ACC112 (cell line): Measurements from ENCODE around the gene LHPP.
"Not testable (repeated sequence)": the region's sequence is repeated elsewhere in the genome, so short reads cannot be mapped to it uniquely, and the experiment has no call there.

Source experiments
- H2AFZ ChIP-seq: fragments of 200-600 bp; sonication (generic); one replicate; pipeline ENCODE4 v1.6.0; 2017; ENCODE audit warnings: antibody characterized with exemption, low read length; ENCODE audit not compliant: unreplicated experiment
- H3K27ac ChIP-seq: fragments of 200-600 bp; sonication (generic); 2 replicates; pipeline ENCODE4 v1.5.1; 2014; ENCODE audit warnings: low read depth, mild to moderate bottlenecking, antibody characterized with exemption, low read length, moderate library complexity
- H3K27me3 ChIP-seq: fragments of 200-600 bp; sonication (generic); 2 replicates; pipeline ENCODE4 v1.6.1; 2014; ENCODE audit warnings: mild to moderate bottlenecking, antibody characterized with exemption, low read length, moderate library complexity, mixed read lengths; ENCODE audit not compliant: insufficient read depth
- H3K36me3 ChIP-seq: fragments of 200-600 bp; sonication (generic); 2 replicates; pipeline ENCODE4 v1.6.1; 2016; ENCODE audit warnings: mild to moderate bottlenecking, antibody characterized with exemption, low read length, moderate library complexity, mixed read lengths; ENCODE audit not compliant: insufficient read depth
- H3K4me1 ChIP-seq: fragments of 200-600 bp; sonication (generic); one replicate; pipeline ENCODE4 v1.6.1; 2016; ENCODE audit warnings: low read length, mixed read lengths; ENCODE audit not compliant: insufficient read depth, unreplicated experiment, control insufficient read depth
- H3K4me3 ChIP-seq: fragments of 200-600 bp; sonication (generic); 2 replicates; pipeline ENCODE4 v1.5.1; 2014; ENCODE audit warnings: mild to moderate bottlenecking, low read depth, low read length
- H3K79me2 ChIP-seq: fragments of 200-600 bp; sonication (generic); one replicate; pipeline ENCODE4 v1.6.0; 2016; ENCODE audit warnings: low read length; ENCODE audit not compliant: control insufficient read depth, unreplicated experiment, insufficient read depth

LHPP gene

DNA sequence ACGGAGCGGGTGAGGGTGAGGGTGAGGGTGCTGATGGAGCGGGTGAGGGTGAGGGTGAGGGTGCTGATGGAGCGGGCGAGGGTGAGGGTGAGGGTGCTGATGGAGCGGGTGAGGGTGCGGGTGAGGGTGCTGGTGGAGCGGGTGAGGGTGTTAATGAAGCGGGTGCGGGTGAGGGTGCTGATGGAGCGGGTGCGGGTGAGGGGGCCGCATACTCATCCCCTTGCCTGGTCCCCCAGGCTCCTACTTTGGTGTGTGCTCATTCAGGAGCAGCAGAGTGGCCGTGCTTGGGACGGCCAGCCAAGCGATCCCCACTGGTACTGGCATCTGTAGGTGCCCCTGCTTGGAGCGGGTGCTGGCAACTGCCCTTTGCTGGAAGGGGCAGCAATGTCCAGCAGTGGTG lies 149.2 kb downstream of the LHPP start:
- not testable (repeated sequence) for H3K27ac ChIP-seq, H3K4me1 ChIP-seq, H3K79me2 ChIP-seq, H2AFZ ChIP-seq, H3K27me3 ChIP-seq, H3K4me3 ChIP-seq, H3K36me3 ChIP-seq

DNA sequence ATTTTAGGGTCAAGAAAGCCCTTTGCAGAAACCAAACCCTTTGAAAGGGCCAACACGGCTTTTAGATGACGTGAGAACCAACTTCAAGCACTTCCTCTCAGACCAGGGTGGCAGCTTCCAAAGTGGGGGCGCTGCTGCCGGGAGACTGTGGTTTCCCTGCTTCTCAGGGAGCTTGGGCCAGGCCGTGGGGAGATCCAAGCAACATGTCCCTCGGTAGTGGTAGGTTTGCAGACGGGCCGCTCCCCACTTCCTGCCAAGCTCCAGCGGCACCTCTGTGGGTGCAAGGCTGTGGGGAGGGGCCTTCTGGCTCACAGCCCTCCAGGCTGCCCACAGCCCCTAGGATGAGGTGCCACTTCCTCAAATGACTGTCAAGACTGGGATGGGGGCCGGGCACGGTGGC lies 150.1 kb downstream of the LHPP start:
- H3K27ac ChIP-seq = no peak overlapping the region
- H2AFZ ChIP-seq = no peak overlapping the region
- no peaks in the 10 kb centered on the region for H3K36me3 ChIP-seq
- no peaks in the 10 kb centered on the region for H3K79me2 ChIP-seq
- no peaks in the 10 kb centered on the region for H3K27me3 ChIP-seq
- H3K4me1 ChIP-seq = peaks cover 6% of the 10 kb centered on the region
- no peak overlapping the region for H3K4me3 ChIP-seq

GRCh38 chr10:124612611-124613498 lies 151.2 kb downstream of the LHPP start:
- Histone ChIP-seq H3K27me3 (no peaks in the 10 kb centered on the region), H3K4me1 (peaks cover 6% of the 10 kb centered on the region), H3K79me2 (no peaks in the 10 kb centered on the region), H3K36me3 (no peaks in the 10 kb centered on the region), H3K4me3 (no peak overlapping the region), H3K27ac (no peak overlapping the region), H2AFZ (no peak overlapping the region)

DNA sequence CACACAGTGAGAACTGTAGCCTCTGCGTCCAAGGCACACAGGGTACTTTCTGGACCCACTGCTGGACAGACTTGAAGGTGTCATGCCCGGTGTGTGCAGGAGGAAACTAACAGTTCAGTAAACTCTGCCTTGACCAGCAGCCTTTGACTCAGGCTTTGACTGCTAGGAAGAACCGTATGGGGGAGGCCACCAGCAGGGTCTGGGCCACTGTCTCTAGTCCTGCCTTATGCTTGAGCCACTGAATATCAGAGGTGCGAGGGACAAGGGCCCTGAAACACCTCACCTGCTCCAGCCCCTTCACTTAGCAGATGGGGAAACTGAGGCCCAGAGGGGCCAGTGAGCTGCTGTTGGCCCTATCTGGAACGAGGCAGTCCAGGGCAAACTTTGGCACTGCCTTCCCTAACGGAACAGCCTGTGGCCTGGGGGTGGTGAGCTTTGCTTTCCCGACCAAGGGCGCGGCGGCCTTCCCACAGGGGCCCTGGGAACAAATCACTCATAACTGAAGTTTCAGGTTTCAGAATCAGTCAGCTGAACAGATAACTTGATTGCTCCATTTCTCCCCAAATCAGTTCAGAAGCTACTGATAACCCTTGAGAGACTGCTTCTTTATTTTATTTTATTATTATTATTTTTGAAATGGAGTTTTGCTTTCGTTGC lies 152.5 kb downstream of the LHPP start:
- Histone ChIP-seq H3K79me2 (no peaks in the 10 kb centered on the region), H3K4me3 (no peak overlapping the region), H3K27ac (no peak overlapping the region), H3K4me1 (peaks cover 6% of the 10 kb centered on the region), H3K36me3 (no peaks in the 10 kb centered on the region), H2AFZ (no peak overlapping the region), H3K27me3 (no peaks in the 10 kb centered on the region)

DNA sequence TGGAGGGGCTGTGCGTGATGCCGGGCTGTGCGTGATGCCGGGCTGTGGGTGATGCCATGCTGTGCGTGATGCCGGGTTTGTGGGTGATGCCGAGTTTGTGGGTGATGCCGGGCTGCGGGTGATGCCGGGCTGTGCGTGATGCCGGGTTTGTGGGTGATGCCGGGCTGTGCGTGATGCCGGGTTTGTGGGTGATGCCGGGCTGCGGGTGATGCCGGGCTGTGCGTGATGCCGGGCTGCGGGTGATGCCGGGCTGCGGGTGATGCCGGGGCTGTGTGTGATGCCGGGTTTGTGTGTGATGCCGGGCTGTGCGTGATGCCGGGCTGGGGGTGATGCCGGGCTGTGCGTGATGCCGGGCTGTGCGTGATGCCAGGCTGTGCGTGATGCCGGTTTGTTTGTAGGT lies 153.6 kb downstream of the LHPP start:
- Histone ChIP-seq H3K27me3 (no peaks in the 10 kb centered on the region), H3K27ac (no peak overlapping the region)

GRCh38 chr10:124616040-124616835 lies 154.6 kb downstream of the LHPP start:
- H3K79me2 ChIP-seq = no peaks in the 10 kb centered on the region

More for the DNA sequence above, 153.6 kb downstream of the LHPP start:
- Histone ChIP-seq H3K4me1 (peaks cover 6% of the 10 kb centered on the region), H3K4me3 (no peak overlapping the region), H2AFZ (no peak overlapping the region), H3K36me3 (no peaks in the 10 kb centered on the region), H3K79me2 (no peaks in the 10 kb centered on the region)

DNA sequence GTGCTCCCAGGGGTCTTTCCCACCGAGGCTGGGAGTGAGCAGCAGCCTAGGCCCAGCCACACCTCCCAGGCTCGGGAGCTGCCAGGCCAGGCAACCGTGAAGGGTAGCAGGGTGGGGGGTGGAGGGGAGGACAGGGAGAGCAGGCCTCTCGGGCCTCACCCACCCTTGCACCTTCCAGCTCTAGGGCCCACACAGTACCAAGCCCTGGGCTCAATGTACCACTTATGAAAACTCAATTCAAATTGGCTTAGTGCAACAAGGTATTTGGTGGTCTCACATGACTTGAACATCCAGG lies 155.2 kb downstream of the LHPP start:
- Histone ChIP-seq H3K4me3 (no peak overlapping the region), H3K36me3 (no peaks in the 10 kb centered on the region), H3K27me3 (no peaks in the 10 kb centered on the region), H2AFZ (no peak overlapping the region), H3K4me1 (peaks cover 6% of the 10 kb centered on the region), H3K27ac (no peak overlapping the region), H3K79me2 (no peaks in the 10 kb centered on the region)

More at GRCh38 chr10:124616040-124616835, 154.6 kb downstream of the LHPP start:
- no peaks in the 10 kb centered on the region for H3K27me3 ChIP-seq
- peaks cover 6% of the 10 kb centered on the region for H3K4me1 ChIP-seq
- H2AFZ ChIP-seq = no peak overlapping the region
- H3K36me3 ChIP-seq = no peaks in the 10 kb centered on the region
- no peak overlapping the region for H3K27ac ChIP-seq
- H3K4me3 ChIP-seq = no peak overlapping the region

GRCh38 chr10:124618470-124619073 lies 156.9 kb downstream of the LHPP start:
- no peaks in the 10 kb centered on the region for H3K79me2 ChIP-seq
- H2AFZ ChIP-seq = no peak overlapping the region
- no peaks in the 10 kb centered on the region for H3K36me3 ChIP-seq
- H3K4me1 ChIP-seq = no peaks in the 10 kb centered on the region
- no peak overlapping the region for H3K4me3 ChIP-seq
- H3K27me3 ChIP-seq = no peaks in the 10 kb centered on the region
- H3K27ac ChIP-seq = no peak overlapping the region

- Histone ChIP-seq H3K27me3 (no peaks in the 10 kb centered on the region), H3K4me3 (no peak overlapping the region), H3K27ac (no peak overlapping the region), H3K4me1 (no peaks in the 10 kb centered on the region), H3K79me2 (no peaks in the 10 kb centered on the region), H3K36me3 (no peaks in the 10 kb centered on the region), H2AFZ (no peak overlapping the region)
Measured at GRCh38 chr10:124619195-124619594, 157.6 kb downstream of the LHPP start.

GRCh38 chr10:124619802-124620490 lies 158.3 kb downstream of the LHPP start:
- no peaks in the 10 kb centered on the region for H3K27me3 ChIP-seq
- H3K27ac ChIP-seq = no peak overlapping the region
- H3K36me3 ChIP-seq = no peaks in the 10 kb centered on the region
- H2AFZ ChIP-seq = no peak overlapping the region
- no peak overlapping the region for H3K4me3 ChIP-seq
- no peaks in the 10 kb centered on the region for H3K4me1 ChIP-seq
- no peaks in the 10 kb centered on the region for H3K79me2 ChIP-seq
